GM19372 (cell line): ENCODE measurements around the gene SCLT1.
"Not testable (repeated sequence)": the region's sequence is repeated elsewhere in the genome, so short reads cannot be mapped to it uniquely, and the experiment has no call there.

Source experiments
- ATAC-seq: cut with Tn5 transposase; IDR thresholded peaks from one replicate; pipeline ENCODE4 v1.9.1; 2021; ENCODE audit warnings: mild to moderate bottlenecking, low read depth, moderate library complexity; ENCODE audit not compliant: unreplicated experiment

SCLT1 gene

GRCh38 chr4:129093191-129093920 is at the start of gene SCLT1:
Gene SCLT1 (minus strand): TSS chr4:129093539. CDS start chr4:129093103, 436 bp downstream.
- ATAC-seq = peak; percentile 87

DNA sequence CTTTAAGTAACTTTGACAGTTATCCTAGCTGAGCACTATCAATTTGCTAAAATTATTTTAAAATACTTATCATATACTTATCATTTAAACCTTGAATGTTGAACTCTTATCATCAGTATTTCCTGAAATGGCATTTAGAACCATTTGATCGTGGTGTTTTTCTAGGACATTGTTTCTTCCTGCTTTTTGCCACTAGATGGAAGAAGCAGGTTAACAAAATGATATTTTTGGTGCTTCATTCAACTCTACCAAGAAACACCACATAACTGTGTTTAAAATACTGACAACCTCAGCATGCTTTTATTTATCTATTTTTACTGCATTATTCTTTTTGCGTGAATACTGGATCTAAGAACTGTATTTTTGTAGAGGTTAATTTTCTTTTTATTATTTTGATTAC is 47.2 kb upstream of the SCLT1 start:
- no peak for ATAC-seq

DNA sequence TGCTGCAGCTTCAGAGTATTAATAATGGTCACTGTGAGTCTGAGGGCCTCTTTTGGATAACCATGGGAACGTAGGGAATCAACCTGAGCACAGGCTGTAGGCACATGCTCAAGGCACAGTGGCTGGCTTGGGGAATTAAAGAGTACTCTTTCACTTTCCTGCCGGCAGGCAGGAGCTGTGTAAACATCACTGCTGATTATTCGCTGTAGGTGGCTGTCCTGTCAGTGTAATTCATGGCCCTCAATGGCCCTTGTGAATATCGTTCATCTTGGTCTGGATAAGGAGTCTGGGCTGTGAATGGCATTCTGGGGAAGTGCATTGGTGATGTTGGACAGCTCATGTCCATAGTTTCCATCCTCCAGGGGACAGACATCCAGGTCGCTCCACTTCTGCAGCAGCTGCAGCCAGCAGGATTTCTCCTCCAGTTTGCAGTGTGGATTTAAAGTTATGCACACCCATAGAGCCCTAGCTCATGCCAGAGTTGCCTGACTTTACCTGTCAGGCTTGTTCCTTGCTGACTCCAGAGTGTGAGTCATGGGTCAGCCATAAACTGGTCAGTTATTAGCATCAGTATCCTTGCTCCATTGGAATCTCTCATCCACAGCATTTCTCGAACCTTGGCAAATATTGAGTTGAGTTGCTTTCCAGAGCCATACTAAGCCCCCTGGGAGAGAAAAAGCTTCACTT is 45.6 kb upstream of the SCLT1 start:
- ATAC-seq = no peak

DNA sequence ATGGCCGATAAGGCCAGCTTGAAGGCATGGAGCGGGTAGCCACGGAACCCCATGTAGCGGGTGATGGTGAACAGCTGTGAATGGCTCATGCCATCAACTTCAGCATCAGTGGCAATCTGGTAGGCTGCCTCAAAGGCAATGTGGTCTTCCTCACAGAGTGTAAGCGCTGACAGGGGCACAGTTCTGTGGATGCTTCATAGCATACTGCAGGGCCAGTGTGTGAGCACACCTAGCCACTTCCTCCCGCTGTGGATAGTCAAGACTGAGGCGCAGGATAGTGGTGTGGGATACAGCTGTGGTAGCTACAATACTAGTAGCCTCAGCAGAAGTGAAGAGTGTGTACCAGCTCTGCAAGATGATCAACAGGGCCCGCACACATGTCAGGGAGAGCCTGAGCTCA is 43.1 kb upstream of the SCLT1 start:
- no peak for ATAC-seq

- no peak for ATAC-seq
Measured at GRCh38 chr4:129131343-129131742, 38.0 kb upstream of the SCLT1 start.

GRCh38 chr4:129129143-129129542 is 35.8 kb upstream of the SCLT1 start:
- no peak for ATAC-seq

DNA sequence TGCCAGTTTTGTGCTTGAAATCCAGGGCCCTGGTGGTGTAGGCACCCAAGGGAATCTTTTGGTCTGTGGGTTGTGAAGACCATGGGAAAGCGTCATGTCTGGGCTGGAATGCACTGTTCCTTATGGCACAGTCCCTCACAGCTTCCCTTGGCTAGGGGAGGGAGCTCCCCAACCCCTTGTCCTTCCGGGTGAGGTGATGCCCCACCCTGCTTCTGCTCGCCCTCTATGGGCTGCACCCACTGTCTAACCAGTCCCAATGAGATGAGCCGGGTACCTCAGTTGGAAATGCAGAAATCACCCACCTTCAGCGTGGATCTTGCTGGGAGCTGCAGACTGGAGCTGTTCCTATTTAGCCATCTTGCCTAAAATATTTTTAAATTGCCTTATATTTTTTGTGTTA is 33.3 kb upstream of the SCLT1 start:
- ATAC-seq = not testable (repeated sequence)

DNA sequence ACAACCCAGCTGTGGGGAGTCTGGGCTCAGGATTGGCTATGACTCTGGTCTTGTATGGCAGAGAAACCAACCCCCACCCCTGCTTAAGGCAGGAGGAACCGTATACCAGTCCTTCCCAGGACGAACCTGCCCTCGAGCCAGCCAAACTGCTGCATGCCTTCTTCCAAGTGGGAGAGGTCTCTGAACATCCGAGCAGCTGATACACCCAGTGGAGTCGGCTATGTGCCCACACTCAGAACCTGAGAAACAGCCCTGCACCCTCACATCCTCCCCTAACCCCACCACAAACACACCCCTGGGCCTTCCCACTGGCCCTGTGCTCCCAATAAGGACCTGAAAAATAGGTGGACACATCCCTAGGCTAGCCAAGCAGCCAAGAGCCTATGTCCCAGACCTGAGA is 24.4 kb upstream of the SCLT1 start:
- ATAC-seq = no peak

DNA sequence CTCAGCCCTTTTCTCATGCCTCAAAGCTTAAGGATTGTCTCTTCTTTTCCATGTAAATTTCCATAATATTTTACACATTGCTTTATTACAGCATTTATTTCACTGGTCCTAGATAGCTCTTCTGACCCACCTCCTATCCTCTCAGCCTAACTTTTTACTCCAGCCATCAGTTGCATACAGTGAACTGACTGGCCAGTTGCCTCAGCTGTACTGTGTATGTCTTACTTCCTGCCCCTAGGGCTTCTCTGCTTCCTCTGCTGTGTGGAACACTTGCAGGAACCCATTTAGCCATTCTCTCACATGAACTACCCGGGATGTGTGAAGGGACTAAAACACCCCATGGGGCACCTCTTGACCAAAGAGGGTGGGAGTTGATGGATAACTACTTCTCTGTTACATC is 20.6 kb upstream of the SCLT1 start:
- ATAC-seq = no peak

- no peak for ATAC-seq
Measured at GRCh38 chr4:129113434-129113833, 20.1 kb upstream of the SCLT1 start.

- ATAC-seq = no peak
Measured at GRCh38 chr4:129111919-129112318, 18.6 kb upstream of the SCLT1 start.

GRCh38 chr4:129110931-129111330 is 17.6 kb upstream of the SCLT1 start:
- no peak for ATAC-seq

DNA sequence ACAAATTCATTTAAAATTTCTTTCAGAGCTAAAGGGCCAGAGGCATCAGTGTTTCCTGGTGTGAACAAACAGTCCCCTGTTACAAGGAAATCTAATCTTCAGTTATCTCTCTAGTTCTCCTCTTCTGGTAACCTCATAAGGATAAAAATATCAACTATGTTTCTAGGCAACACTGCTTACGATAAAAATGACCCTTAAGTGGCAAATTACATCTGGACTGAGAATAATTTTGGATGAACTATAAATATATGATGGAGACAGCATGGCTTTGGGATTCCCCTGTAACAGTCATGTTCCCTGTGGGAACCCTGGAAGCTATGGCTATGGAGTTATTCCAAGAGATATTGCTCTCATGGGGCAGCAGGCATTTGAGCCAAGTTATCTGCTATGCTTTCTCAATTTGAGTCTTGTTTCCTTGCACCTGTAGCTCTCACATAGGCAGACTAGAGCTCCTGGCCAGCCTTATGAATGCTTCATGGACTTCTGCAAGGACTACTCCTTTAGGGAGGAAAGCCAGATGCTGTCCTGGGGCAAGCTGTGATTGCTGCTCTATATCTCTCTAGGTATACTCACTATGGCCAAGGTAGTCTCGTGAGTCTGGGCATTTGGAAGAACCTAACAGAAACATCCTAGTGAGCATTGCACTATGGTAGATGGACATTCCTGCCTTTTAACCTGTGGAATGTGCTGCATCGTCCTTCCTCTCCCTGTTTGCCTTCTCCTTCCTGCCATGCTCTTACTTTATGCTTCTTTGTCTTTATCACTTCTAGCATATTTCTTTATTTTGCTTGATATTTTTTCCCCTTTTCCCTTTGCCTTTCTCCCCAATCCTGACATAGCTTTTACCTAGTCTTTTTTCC is 16.9 kb upstream of the SCLT1 start:
- no peak for ATAC-seq

GRCh38 chr4:129098531-129099001 is 5.2 kb upstream of the SCLT1 start:
- no peak for ATAC-seq

DNA sequence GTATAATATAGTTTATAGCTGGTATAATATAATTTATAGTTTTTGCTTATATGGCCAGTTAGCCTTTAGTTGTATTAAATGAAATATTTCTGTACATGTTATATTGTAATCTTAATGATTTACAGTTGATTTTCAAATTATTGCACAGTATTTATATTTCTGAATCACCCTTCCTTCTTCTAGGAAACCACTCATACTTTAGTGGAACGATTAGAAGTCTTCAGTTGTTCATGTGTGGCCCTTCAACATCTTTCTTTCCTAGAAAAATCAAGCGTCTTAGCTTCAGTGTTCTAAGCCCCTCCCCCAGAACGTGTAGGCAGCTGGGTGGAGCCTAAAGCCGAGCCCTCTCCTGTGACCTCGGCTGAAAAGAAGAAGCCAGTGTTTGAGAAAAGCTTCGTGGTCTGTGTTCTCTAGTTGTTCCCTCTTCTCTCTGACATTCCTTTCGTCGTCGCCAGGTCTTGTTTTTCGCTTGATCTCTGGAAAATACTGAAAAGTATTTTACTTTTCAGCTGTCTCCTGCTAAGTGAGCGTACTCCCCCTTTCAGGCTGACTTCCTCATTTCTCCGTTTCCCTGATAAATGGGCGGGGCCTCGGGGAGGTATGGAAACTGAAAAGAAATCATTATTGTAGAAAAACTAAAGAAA is 2.6 kb upstream of the SCLT1 start, which contains the start of gene C4orf33:
C4orf33 (plus strand) TSS at position 342 of the 644 bp plus-strand sequence. CDS start 6,459 bp downstream, outside the sequence.
- ATAC-seq = peak; percentile 39

DNA sequence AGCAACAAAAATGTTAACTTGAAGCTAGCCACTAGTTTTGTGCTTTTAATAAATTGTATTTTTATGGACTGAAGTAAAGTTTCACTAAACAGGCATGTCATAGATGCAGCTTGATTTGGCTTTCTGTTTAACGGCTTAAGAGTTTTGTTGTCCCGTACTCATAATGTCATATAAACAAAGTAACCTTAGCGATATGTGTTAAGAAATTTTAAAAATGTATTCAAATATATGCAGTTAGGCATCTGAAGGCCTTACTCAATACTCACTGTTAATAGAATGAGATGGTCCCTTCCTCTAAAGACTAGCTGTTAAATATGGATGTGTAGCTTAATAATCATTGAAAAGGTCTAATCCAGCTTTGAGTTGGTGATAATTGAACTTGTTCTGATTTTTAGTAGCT is 1.0 kb upstream of the SCLT1 start:
- ATAC-seq = no peak

- no peak for ATAC-seq
Measured at GRCh38 chr4:129092631-129093190, 628 bp downstream of the SCLT1 start.

DNA sequence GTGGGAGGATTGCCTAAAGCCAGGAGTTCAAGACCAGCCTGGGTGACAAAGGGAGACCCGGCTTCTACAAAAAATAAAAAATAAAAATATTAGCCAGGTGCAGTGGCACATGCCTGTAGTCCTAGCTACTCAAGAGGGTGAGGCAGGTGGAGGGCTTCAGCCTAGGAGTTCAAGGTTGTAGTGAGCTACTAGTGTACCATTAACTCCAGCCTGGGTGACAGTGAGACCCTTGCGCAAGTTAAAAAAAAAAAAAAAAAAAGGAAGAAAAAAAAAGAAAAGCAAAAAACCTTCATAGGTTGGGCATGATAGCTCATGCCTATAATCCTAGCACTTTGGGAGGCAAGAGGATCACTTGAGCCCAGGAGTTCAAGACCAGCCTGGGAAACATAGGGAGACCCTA is 5.8 kb downstream of the SCLT1 start:
- no peak for ATAC-seq

- ATAC-seq = no peak
Measured at GRCh38 chr4:129085472-129085871, 7.9 kb downstream of the SCLT1 start.

GRCh38 chr4:129082302-129082701 is 11.0 kb downstream of the SCLT1 start:
- no peak for ATAC-seq
